ENCODE results near the gene MICAL1.
"Not testable (repeated sequence)": the region's sequence is repeated elsewhere in the genome, so short reads cannot be mapped to it uniquely, and the experiment has no call there.

The MICAL1 gene

DNA sequence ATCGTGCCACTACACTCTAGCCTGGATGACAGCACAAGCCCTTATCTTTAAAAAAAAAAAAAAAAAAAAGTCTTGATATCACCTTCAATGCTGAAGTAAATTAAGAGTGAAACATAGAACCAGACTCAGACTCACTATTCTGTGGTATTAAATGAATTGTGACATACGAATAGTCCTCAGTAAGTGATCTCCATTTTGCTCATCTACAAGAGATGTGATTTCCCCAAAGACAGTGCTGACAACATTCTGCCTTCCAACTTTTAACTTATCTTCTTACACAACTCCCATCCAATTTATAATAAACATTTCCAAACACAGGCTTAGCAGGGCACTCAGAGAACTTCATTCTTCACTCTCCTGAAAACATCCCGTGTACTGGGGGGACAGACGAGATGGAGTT lies 19.4 kb upstream of the MICAL1 start:
- DNase-seq, result no peak

GRCh38 chr6:109473120-109473519 lies 17.5 kb upstream of the MICAL1 start:
- DNase-seq, result no peak

GRCh38 chr6:109472132-109472995 lies 16.8 kb upstream of the MICAL1 start:
- no peak for DNase-seq

- no peak for DNase-seq
Observed at GRCh38 chr6:109471105-109471810, 15.7 kb upstream of the MICAL1 start.

- DNase-seq, result no peak
Observed at GRCh38 chr6:109469591-109470189, 14.1 kb upstream of the MICAL1 start.

GRCh38 chr6:109467696-109468095 lies 12.1 kb upstream of the MICAL1 start:
- no peak for DNase-seq

DNA sequence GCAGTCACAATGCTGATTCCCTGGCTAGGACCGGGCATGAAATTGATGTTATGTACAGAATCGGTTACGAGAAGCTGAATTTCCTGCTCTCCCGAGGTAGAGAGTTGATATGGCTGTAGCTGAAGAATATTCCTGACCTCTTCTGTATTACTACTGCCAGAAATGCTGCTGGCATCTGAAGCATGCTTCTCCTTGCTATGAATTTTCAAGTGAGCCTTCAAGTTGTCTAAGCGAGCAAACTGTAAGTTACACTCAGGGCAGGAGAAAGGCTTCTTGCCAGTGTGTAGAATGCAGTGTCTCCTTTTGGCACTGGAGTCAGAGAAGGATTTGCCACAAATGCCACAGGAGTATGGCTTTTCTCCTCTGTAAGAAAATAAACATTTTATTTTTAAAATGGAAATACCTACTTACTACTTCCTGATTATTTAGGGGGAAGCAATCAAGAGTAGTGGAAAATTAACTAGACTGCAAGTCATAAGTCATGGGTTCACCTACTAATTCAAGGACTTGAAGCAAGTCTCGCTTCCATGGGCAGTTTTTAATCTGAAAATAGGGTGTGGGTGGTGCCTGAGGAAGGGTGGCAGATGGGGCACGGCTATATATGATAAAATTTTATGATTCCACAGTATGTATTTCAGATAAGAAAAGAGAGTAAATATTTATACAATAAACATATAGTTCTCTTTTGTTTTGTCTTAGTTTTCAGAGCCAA lies 10.8 kb upstream of the MICAL1 start:
- DNase-seq, result no peak

GRCh38 chr6:109465772-109466171 lies 10.2 kb upstream of the MICAL1 start:
- no peak for DNase-seq

DNA sequence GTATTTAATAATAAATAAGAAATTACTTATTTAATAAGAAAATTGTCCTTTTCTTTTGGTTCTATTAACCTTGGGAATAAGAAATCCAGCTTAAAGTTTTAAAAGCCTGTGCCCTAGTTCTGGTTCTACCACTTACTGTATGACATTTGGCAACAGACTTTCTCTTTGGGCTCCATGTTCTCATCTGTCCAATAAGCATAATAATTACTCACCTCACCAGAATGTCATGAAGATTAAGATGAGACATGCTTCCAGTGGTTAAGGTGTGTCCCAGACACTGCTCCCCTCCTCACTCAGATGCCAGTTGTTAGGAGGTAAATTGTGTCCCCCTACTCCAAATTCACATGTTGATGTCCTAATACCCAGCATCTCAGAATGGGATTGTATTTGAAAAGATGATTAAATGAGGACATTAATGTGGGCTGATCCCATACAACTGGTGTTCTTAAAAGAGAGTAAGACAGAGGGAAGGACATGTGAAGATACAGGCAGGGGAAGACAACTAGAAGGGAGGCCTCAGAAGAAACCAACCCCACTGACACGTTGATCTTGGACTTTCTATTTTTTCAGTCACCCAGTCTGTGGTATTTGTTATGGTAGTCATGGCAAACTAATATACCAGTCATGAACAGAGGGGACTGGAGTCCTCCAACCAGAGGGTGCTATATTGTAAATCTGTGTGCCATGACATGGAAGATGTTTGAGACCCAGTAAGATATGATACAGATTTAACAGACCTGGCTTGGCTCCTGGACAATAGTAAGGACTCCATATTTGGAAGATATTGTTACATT lies 6.4 kb upstream of the MICAL1 start:
- DNase-seq, result no peak

DNA sequence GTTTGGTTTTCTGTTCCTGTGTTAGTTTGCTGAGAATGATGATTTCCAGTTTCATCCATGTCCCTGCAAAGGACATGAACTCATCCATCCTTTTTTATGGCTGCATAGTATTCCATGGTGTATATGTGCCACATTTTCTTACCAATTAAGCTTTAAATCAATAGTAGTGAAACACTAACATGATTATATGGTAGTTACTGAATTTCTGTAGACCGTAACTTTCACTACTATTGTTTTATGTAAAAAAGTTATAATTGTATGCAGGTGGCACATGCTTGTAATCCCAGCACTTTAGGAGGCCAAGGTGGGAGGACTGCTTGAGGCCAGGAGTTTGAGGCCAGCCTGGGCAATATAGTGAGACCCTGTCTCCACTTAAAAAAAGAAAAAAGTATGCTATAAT lies 5.6 kb upstream of the MICAL1 start:
- DNase-seq, result not testable (repeated sequence)

GRCh38 chr6:109460161-109460829 lies 4.7 kb upstream of the MICAL1 start:
- no peak for DNase-seq

DNA sequence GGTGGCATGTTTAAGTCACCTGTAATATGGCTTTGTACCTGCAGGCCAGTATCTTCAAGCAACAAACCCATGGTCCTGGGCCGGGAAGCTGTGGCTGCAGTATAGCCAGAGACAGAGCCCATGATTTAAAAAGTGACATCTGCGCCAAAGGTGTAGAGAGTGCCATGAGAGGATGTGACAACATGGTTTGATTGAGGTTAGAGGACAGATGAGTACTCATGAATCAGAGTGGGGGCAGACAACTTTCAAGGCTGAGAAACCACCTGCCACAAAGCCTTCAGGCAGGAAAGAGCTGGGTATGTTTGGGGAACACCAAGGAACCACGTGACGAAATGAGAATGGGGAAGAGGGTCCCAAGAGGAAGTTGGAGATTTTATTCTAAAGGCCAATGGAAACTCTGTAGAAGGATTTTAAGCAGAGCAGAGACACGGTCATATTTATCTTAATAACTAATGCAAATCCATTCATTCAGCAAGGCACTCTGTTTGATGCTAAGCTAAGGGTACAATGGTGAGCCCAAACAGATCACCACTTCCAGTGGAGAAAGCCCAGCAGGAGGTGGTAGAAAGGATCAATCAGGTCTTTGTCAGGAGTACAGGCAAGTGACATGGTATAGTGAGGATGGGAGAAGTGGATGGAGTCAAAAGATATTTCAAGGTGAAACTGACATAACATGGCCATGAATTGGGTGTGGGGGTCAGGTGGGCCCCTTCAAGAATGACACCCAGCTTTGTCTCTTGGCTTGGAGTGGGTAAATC lies 3.4 kb upstream of the MICAL1 start:
- peak; percentile 45 for DNase-seq

- DNase-seq, result no peak
Observed at GRCh38 chr6:109457562-109457996, 2.0 kb upstream of the MICAL1 start.

DNA sequence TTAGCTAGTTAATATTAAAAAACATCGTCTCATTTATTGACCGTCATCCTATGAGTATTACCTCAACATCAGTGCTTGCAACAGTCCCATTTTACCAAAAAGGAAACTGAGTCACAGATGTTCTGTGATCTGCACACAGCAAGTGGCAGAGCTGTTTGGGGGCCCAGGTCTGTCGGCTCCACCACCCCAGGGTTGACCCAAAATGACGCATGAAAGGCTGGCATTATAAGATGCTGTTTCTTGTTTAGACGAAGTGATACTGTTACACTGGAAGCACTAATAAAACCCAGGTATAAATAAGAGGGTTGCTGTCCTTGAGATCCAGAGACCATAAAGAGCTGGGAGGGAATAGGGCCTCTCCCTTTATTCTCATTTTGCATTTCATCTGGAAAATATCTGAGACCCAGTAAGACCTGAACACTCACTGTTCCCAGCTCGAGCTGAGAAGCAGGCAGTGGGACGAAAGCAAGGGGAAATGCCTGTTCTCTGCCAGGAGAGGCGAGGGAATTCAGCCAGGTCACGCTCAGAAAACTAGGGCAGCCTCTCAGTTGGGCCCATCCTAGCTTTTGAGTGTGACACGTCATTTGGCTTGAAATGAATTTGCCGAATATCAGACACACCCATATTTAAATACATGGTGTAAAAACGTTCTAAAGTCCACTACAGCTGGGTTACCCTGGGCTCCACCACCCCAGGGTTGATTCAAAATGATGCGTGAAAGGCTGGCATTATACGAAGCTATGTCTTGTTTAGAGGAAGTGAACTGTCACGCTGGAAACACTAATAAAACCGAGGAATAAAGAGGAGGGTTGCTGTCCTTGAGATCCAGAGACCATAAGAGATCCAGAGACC lies 1.4 kb upstream of the MICAL1 start:
- no peak for DNase-seq

GRCh38 chr6:109456111-109456583 lies 575 bp upstream of the MICAL1 start:
- no peak for DNase-seq

DNA sequence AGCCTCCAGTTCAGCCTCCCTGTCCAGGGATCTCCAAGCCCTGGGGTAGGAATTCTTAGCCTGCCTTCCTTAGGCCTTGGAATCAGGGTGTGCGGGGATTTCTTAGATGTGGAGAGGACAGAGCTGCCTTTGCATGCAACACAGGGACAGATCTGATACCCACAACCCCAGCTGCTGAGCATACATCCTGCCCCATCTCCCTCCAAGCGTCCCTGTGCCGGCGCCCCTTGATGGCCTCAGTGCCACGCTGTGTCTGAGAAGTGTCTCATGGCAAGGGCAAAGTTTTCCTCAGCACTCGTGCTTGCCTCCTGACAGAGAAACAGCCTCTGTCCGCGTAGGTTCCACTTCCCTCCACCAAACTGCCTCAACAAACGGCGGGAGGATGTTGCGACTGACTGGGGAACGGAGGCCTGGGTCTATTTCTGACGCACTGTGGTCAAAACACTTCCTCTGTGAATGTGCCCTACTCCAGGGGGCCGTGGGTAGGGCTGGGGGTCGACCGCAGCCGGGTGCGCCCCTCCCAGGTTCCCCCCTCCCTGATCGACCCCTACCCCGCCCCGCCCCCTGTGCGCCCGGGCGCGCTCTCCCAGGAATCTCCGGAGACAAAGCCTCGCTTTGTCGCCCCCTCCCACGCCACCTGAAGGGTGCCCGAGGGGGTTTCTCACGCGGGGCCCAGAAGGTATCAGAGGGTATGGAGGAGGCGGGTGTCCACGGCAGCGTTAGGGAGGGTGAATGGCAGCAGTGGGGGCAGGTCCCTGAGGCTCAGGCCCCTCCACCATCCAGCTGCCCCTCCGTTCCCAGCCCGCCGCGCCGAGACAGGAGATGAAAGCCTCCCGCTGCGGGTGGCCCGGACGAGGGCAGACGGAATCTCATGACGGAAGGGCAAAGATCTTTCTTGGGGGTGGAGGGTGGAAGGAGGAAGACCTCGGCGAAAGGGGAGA lies 806 bp downstream of the MICAL1 start:
- DNase-seq, result peak; percentile 70

- no peak for DNase-seq
Observed at GRCh38 chr6:109453594-109454495, 1.7 kb downstream of the MICAL1 start.

GRCh38 chr6:109453156-109453555 lies 2.4 kb downstream of the MICAL1 start:
- no peak for DNase-seq
